CD4-positive, alpha-beta T cell treated with Interferon gamma for 1 hour (primary cell): ENCODE results near the gene CDH3.

Source experiments
- DNase-seq: peaks from one replicate; pipeline ENCODE4 v3.0.0-alpha.2; 2020

CDH3 gene

GRCh38 chr16:68652659-68653058 is 7.5 kb downstream of the CDH3 start:
- no peak for DNase-seq

DNA sequence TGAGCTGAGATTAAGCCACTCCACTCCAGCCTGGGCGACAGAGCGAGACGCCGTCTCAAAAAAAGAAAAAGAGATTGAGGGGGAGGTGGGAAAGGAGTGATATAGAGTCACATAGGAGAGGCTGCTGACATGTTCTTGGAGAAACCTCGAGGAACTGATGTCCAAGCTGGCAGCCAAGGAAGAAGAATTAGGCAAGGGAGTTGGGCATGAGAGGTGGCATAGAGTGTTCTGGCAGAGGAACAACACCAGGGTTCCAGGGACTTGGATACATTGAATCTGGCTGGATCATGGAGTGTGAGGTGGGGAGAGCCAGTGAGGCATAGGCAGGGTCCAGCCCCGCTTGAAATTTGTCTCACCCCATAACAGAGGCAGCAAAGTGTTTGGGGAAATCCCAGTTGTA is 10.7 kb downstream of the CDH3 start:
- DNase-seq: no peak

- DNase-seq: no peak
Observed at GRCh38 chr16:68656751-68657150, 11.6 kb downstream of the CDH3 start.

- DNase-seq: no peak
Observed at GRCh38 chr16:68658341-68658973, 13.3 kb downstream of the CDH3 start.

DNA sequence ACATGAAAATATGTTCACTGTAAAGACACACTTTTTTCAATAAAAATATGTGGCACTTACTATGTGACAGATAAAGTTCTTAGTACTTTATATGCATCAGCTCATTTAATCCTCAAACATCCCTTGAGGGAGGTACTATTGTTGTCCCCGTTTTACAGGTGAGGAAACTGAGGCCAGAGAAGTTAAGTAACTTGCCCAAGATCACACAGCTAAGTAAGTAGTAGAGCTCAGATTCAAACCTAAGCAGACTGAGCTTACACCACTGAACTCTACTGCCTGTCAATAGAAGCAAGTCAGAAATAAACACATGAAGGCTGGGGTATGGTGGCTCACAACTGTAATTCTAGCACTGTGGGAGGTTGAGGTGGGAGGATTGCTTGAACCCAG is 13.9 kb downstream of the CDH3 start:
- DNase-seq: no peak

GRCh38 chr16:68659412-68660358 is 14.6 kb downstream of the CDH3 start:
- no peak for DNase-seq

DNA sequence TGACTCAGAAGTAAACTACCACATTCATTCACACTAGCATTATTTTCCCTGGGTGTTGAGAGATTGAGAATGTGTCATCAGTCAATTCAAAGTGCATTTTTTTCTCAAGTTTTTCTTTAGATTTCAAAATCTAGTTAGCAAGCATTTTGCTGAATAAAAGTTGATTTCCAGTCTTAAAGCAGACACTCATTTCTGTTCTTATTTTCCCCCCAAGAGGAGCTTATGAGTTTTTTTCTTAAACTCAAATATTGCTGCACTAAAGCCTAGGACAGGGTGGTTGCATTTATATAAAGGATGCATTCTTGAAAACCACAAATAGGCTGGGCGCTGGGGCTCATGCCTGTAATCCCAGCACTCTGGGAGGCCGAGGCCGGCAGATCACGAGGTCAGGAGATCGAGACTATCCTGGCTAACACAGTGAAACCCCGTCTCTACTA is 15.3 kb downstream of the CDH3 start:
- DNase-seq: no peak

- DNase-seq: no peak
Observed at GRCh38 chr16:68662035-68662434, 16.9 kb downstream of the CDH3 start.

DNA sequence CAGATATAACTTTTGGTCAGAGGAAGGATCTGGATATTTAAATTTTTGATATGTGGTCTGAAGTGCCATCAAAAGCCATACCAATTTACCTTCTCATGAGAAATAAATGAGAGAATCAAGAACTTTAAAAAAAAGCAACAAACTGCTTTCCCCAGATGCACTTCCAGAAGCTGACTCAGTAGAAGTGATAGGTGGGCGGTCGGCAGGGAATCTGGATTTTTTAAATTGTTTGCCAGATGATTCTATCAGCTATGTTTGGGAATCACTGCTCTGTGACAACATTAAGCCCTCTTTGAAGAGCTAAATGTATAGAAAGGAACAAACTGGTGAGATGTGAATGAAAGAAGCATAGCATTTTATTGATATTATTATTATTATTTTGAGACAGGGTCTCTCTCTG is 19.2 kb downstream of the CDH3 start:
- DNase-seq: no peak

DNA sequence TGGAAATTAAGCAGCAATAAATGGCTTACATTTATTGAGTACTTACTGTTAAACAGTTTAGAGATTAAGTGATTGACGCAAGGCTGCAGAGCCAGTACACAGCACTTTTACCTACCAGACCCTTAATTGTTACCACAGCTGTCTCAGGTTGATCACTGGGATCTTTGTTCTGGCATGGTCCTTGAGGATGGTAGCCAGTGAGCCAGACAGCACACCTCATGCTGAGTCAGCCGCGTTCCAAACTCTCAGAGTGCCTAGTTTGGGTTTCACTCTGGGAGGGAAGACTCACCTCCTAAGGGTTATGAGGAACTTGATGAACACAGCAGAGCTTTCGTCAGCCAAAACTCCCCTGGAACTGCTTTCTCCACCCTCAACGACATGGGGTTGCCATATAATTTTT is 20.4 kb downstream of the CDH3 start:
- DNase-seq: no peak

DNA sequence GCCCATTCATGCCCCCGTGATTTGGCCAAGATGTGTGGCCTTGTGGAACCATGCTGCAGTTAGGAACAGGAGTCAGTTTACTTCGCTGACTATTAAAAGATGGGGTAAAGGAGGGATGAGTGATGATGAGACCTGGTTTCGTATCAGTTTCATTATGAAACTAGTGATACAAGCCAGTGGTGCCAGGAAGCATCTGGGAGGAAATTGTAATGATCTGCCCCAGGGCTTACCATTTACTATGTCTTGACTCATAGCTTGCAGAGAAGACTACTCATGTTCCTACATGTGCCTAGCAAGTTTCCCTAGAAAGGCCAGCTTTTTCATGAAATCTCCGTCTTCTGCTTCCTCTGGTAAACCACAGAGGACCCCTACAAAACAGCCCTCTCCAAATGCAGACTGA is 23.2 kb downstream of the CDH3 start:
- no peak for DNase-seq

- no peak for DNase-seq
Observed at GRCh38 chr16:68676113-68676860, 31.2 kb downstream of the CDH3 start.

- no peak for DNase-seq
Observed at GRCh38 chr16:68681038-68681437, 35.9 kb downstream of the CDH3 start.

- no peak for DNase-seq
Observed at GRCh38 chr16:68685685-68686478, 40.8 kb downstream of the CDH3 start.

DNA sequence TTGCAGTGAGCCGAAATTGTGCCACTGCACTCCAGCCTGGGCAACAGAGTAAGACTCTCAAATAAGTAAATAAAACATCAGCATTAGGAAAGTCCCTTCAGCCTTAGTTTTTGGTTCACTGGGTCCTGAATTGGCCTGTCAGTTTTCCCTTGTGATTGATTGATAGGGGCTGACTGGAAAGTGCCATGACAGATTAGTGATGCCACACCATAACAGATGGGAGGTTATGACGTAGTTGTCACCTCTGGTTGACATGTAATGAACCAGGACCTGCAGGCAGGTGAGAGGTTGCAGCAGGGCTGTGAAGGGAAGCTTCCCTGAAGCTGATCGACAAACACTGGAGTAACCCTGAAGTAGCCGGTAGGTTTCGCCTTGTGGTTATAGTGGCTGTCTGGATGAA is 41.8 kb downstream of the CDH3 start:
- DNase-seq: no peak

GRCh38 chr16:68689921-68690320 is 44.8 kb downstream of the CDH3 start:
- no peak for DNase-seq

- no peak for DNase-seq
Observed at GRCh38 chr16:68695575-68695974, 50.5 kb downstream of the CDH3 start.

- no peak for DNase-seq
Observed at GRCh38 chr16:68696514-68696913, 51.4 kb downstream of the CDH3 start.

DNA sequence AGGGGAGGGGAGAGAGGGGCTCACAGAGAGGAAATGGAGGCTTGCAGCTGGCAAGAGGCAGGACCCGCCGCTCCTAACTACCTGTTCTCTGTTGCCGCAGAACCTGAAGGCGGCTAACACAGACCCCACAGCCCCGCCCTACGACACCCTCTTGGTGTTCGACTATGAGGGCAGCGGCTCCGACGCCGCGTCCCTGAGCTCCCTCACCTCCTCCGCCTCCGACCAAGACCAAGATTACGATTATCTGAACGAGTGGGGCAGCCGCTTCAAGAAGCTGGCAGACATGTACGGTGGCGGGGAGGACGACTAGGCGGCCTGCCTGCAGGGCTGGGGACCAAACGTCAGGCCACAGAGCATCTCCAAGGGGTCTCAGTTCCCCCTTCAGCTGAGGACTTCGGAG is 53.0 kb downstream of the CDH3 start:
- DNase-seq: no peak

GRCh38 chr16:68700120-68700519 is 55.0 kb downstream of the CDH3 start:
- no peak for DNase-seq

- no peak for DNase-seq
Observed at GRCh38 chr16:68700831-68701230, 55.7 kb downstream of the CDH3 start.

GRCh38 chr16:68704232-68704867 is 59.2 kb downstream of the CDH3 start:
- peak; percentile 22 for DNase-seq
